HG02610 (cell line): Measurements from ENCODE around the gene CH25H.

ENCODE experiments used
- ATAC-seq: cut with Tn5 transposase; IDR thresholded peaks from one replicate; pipeline ENCODE4 v1.9.1; 2021; ENCODE audit warnings: mild to moderate bottlenecking, moderate library complexity; ENCODE audit not compliant: unreplicated experiment

Gene CH25H

DNA sequence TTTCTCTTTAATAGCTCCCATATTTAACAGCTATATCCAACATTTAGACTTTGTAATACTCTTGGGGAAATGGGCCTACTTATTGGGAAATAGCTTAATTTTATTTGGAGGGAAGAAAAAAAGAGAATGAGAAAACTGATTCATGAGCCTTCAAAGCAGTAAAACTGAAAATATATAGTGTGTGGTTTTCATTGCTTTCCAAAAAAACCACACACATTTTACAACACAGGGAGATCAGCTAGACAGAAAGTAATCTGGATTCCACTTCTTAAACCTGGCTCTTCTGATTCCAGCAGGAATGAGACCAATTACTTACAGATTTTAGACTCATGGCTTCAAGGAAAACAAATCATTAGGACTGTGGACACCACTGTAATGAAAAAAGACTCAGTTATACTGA, 48.7 kb downstream of the CH25H start:
- no peak for ATAC-seq

- ATAC-seq = peak; percentile 50
Observed at GRCh38 chr10:89156161-89156835, 50.8 kb downstream of the CH25H start.
